K562 (cell line): ENCODE measurements around the gene TMEM81. TPM values are rescaled to one million over a fixed set of nuclear protein-coding genes. Genes with fewer than 3 reads are reported as not detected.

Experiments
- ASH1L ChIP-seq: fragments of 450-650 bp; IDR thresholded peaks from 2 replicates; pipeline ENCODE4 v1.6.1; 2018; ENCODE audit warnings: borderline replicate concordance, mild to moderate bottlenecking, low read depth; ENCODE audit not compliant: partially characterized antibody
- CTBP1 ChIP-seq: fragments of 450-650 bp; IDR thresholded peaks from 2 replicates; pipeline ENCODE4 v1.6.1; 2016; ENCODE audit warnings: borderline replicate concordance
- FIP1L1 ChIP-seq: fragments of 200-400 bp; formaldehyde crosslinking; IDR thresholded peaks from 2 replicates; pipeline ENCODE4 v1.6.1; 2018; ENCODE audit warnings: mild to moderate bottlenecking, low read depth, low read length; ENCODE audit not compliant: poor library complexity, severe bottlenecking
- GTF2A2 ChIP-seq: IDR thresholded peaks from 2 replicates; pipeline ENCODE4 v1.6.1; 2016; ENCODE audit warnings: mild to moderate bottlenecking, missing genetic modification characterization, missing compliant biosample characterization
- ILF3 ChIP-seq: fragments of 450-650 bp; IDR thresholded peaks from 2 replicates; pipeline ENCODE4 v1.6.1; 2018; ENCODE audit warnings: antibody characterized with exemption, mild to moderate bottlenecking, moderate library complexity, borderline replicate concordance
- LARP7 ChIP-seq: fragments of 450-650 bp; IDR thresholded peaks from 2 replicates; pipeline ENCODE4 v1.6.1; 2016
- MTA1 ChIP-seq: fragments of 450-650 bp; IDR thresholded peaks from 2 replicates; pipeline ENCODE4 v1.6.1; 2017; ENCODE audit warnings: borderline replicate concordance
- NBN ChIP-seq: fragments of 450-650 bp; IDR thresholded peaks from 2 replicates; pipeline ENCODE4 v1.6.1; 2016; ENCODE audit warnings: low read depth, mild to moderate bottlenecking
- NFXL1 ChIP-seq: fragments of 450-650 bp; formaldehyde crosslinking; IDR thresholded peaks from 2 replicates; pipeline ENCODE4 v1.4.0; 2021; ENCODE audit warnings: mild to moderate bottlenecking
- RBM14 ChIP-seq: fragments of 200-400 bp; formaldehyde crosslinking; IDR thresholded peaks from 2 replicates; pipeline ENCODE4 v1.6.1; 2018; ENCODE audit warnings: low read depth, mild to moderate bottlenecking, low read length, moderate library complexity, borderline replicate concordance; ENCODE audit not compliant: insufficient read depth
- TEAD2 ChIP-seq: fragments of 450-650 bp; IDR thresholded peaks from 2 replicates; pipeline ENCODE4 v1.6.1; 2016; ENCODE audit warnings: missing genetic modification characterization, control low read depth, missing compliant biosample characterization
- ZBTB11 ChIP-seq, 3 experiments: fragments of 200-800 bp in 1 of 3; fragments of 250-450 bp in 1 of 3; fragments of 450-650 bp in 1 of 3; sonication (Bioruptor Pico) in 1 of 3; sonication (Bioruptor generic) in 1 of 3; formaldehyde crosslinking in 1 of 3; IDR thresholded peaks; 2 replicates each; pipeline versions ENCODE4 v1.6.1 to v1.8.0; 2016 to 2022; ENCODE audit warnings: mild to moderate bottlenecking in 2 of 3, missing genetic modification characterization in 2 of 3, missing compliant biosample characterization in 1 of 3, moderate library complexity in 1 of 3
- ZFP36 ChIP-seq: fragments of 150-350 bp; IDR thresholded peaks from 2 replicates; pipeline ENCODE4 v1.6.1; 2018; ENCODE audit warnings: low read length, low read depth; ENCODE audit not compliant: partially characterized antibody
- ZNF143 ChIP-seq: sonication (generic); formaldehyde crosslinking; IDR thresholded peaks from 2 replicates; pipeline ENCODE4 v1.9.0; 2022; ENCODE audit warnings: mild to moderate bottlenecking, missing genetic modification reagents
- ZNF639 ChIP-seq, 2 experiments: fragments of 200-800 bp in 1 of 2; sonication (Bioruptor generic) in 1 of 2; sonication (generic) in 1 of 2; formaldehyde crosslinking in 1 of 2; IDR thresholded peaks in 1 of 2; conservative IDR thresholded peaks in 1 of 2; 2 replicates each; pipeline versions ENCODE4 v1.5.0 to v1.6.1; 2016 to 2020; ENCODE audit warnings: missing compliant biosample characterization in 1 of 2, missing genetic modification characterization in 1 of 2, missing genetic modification reagents in 1 of 2
- ZNF696 ChIP-seq: fragments of 250-450 bp; sonication (Bioruptor Pico); conservative IDR thresholded peaks from 2 replicates; pipeline ENCODE4 v1.4.0; 2020; ENCODE audit warnings: mild to moderate bottlenecking, moderate library complexity
- ZNF75A ChIP-seq: fragments of 450-650 bp; formaldehyde crosslinking; IDR thresholded peaks from 2 replicates; pipeline ENCODE4 v1.4.0; 2020; ENCODE audit warnings: mild to moderate bottlenecking
- ZNF785 ChIP-seq: fragments of 250-450 bp; sonication (Bioruptor Pico); IDR thresholded peaks from 2 replicates; pipeline ENCODE4 v1.4.0; 2020; ENCODE audit warnings: mild to moderate bottlenecking
- polyA plus RNA-seq, 8 experiments: library from polyadenylated mRNA; depleted of rRNA in 4 of 8; stranded (reverse) in 5 of 8; unstranded in 3 of 8; fragments of >200 nt; fragmentation: Nextera tagmentation in 2 of 8; fragmentation: Illumina TruSeq in 1 of 8; extraction: Ambion mirVana in 2 of 8; extraction: Trizol in 1 of 8; gene quantifications; 2 replicates each; pipeline versions ENCODE4 v1.2.1 to v1.2.3, GENCODE V29; 2011 to 2014; ENCODE audit warnings: inconsistent platforms in 1 of 8, missing spikeins in 1 of 8
- total RNA-seq, 7 experiments: library from RNA; depleted of rRNA in 6 of 7; stranded (reverse); fragments of >200 nt in 6 of 7; fragmentation: Illumina TruSeq in 2 of 7; extraction: Trizol in 2 of 7; gene quantifications; 2 replicates each; pipeline versions ENCODE4 v1.2.1 to v1.2.3, GENCODE V29; 2011 to 2021; ENCODE audit warnings: low replicate concordance in 1 of 7

TMEM81 gene
- total and polyA plus RNA-seq, 9 of the 15 experiments (the other 6 are each of a cell fraction or from before 2014, with no cell fraction given): 3.2 to 6.1 (median 4.4) TPM

GRCh38 chr1:205121660-205122488 lies 37.6 kb upstream of the TMEM81 start, which contains the start of gene RBBP5 (continued):
- TF ChIP-seq ILF3: peak; percentile 91
- no peak for TF ChIP-seq FIP1L1
- TF ChIP-seq NFXL1: no peak
- TF ChIP-seq GTF2A2: peak; percentile 55; the same call in 1 of the 2 replicates
- peak; percentile 96 for TF ChIP-seq CTBP1
- TF ChIP-seq ASH1L: peak; percentile 74
- peak; percentile 89 for TF ChIP-seq TEAD2 (tag)
- peak; percentile 99 to 100 (median 100) for TF ChIP-seq ZBTB11 (CRISPR knock-in tag; IDR thresholded peaks at IDR 0.05)
- peak; percentile 96 for TF ChIP-seq MTA1
- TF ChIP-seq ZFP36: peak; percentile 61
- TF ChIP-seq ZNF75A: no peak
- TF ChIP-seq ZNF696 (CRISPR knock-in tag): no peak
- peak; percentile 99 for TF ChIP-seq NBN
- TF ChIP-seq RBM14: no peak
- peak; percentile 65; the same call in 1 of the 2 replicates for TF ChIP-seq ZNF143 (CRISPR knock-in tag)
- TF ChIP-seq ZNF785 (CRISPR knock-in tag): no peak
- TF ChIP-seq LARP7: 0 out of 2 replicates have a peak, but pooled peaks have one; percentile 13
- peak in 1 of 2 experiments; percentile 97; a peak in 2 of 4 replicates for TF ChIP-seq ZNF639 (CRISPR knock-in tag; conservative IDR thresholded peaks at IDR 0.05 in 1 of 2, IDR thresholded peaks at IDR 0.05 in 1 of 2)
